PC-3 (cell line): ENCODE data around the gene PLEKHA3. TPM values are rescaled to one million over a fixed set of nuclear protein-coding genes. Genes with fewer than 3 reads are reported as not detected.

Source experiments
- ATAC-seq: fragments of 200-7000 bp; cut with Tn5 transposase; 2 replicates; pipeline ENCODE4 v1.9.1; 2020; ENCODE audit warnings: mild to moderate bottlenecking, moderate library complexity
- BruUV-seq: library from RNA; stranded (reverse); fragments of 400-500 nt; replicated peaks from 2 replicates; lab custom pipeline; 2021; lab: Mats Ljungman, UMichigan
- CTCF ChIA-PET: fragments of 300-600 bp; sonication (Branson Sonifier 250); formaldehyde crosslinking; loops from one replicate; lab custom pipeline; 2022; ENCODE audit warnings: antibody characterized with exemption; lab: Charles Lee
- POLR2A ChIA-PET: fragments of 300-600 bp; sonication (Branson Sonifier 250); formaldehyde crosslinking; loops from one replicate; lab custom pipeline; 2022; ENCODE audit warnings: antibody characterized with exemption; ENCODE audit not compliant: unreplicated experiment; lab: Charles Lee
- DNase-seq: peaks from one replicate; pipeline ENCODE4 v3.0.0-alpha.2; 2015
- H2AFZ ChIP-seq: fragments of 300-600 bp; sonication (generic); 2 replicates; pipeline ENCODE4 v1.6.0; 2016; ENCODE audit warnings: antibody characterized with exemption, low read length
- H3F3A ChIP-seq: fragments of 300-600 bp; sonication (generic); one replicate; pipeline ENCODE4 v1.6.0; 2017; ENCODE audit warnings: antibody characterized with exemption, low read length, control low read depth, mild to moderate bottlenecking; ENCODE audit not compliant: unreplicated experiment
- H3K27ac ChIP-seq: fragments of 300-600 bp; sonication (generic); 2 replicates; pipeline ENCODE4 v1.5.1; 2016; ENCODE audit warnings: mild to moderate bottlenecking, low read length
- H3K27me3 ChIP-seq: fragments of 300-600 bp; sonication (generic); 2 replicates; pipeline ENCODE4 v1.6.1; 2016; ENCODE audit warnings: low read length, mixed read lengths
- H3K36me3 ChIP-seq: fragments of 300-600 bp; sonication (generic); 2 replicates; pipeline ENCODE4 v1.6.1; 2016; ENCODE audit warnings: low read depth, mixed run types, low read length, mixed read lengths
- H3K4me1 ChIP-seq: fragments of 300-600 bp; sonication (generic); 2 replicates; pipeline ENCODE4 v1.5.1; 2016; ENCODE audit warnings: low read length; ENCODE audit not compliant: insufficient read depth
- H3K4me2 ChIP-seq: fragments of 300-600 bp; sonication (generic); 2 replicates; pipeline ENCODE4 v1.6.0; 2016; ENCODE audit warnings: low read length
- H3K4me3 ChIP-seq: fragments of 300-600 bp; sonication (generic); 2 replicates; pipeline ENCODE4 v1.5.1; 2016; ENCODE audit warnings: mild to moderate bottlenecking, low read length, mixed read lengths
- H3K79me2 ChIP-seq: fragments of 300-600 bp; sonication (generic); 2 replicates; pipeline ENCODE4 v1.6.1; 2017; ENCODE audit warnings: low read length, mixed read lengths
- H3K9ac ChIP-seq: fragments of 300-600 bp; sonication (generic); 2 replicates; pipeline ENCODE4 v1.6.0; 2016; ENCODE audit warnings: mild to moderate bottlenecking, low read length
- H3K9me2 ChIP-seq: fragments of 300-600 bp; sonication (generic); replicated peaks from 2 replicates; pipeline ENCODE4 v1.6.1; 2016; ENCODE audit warnings: mixed run types, low read length, mixed read lengths
- H3K9me3 ChIP-seq: fragments of 300-600 bp; sonication (generic); 2 replicates; pipeline ENCODE4 v1.6.1; 2016; ENCODE audit warnings: low read length, mixed read lengths
- H4K20me1 ChIP-seq: fragments of 300-600 bp; sonication (generic); 2 replicates; pipeline ENCODE4 v1.6.1; 2016; ENCODE audit warnings: low read length, mixed read lengths
- CTCF ChIP-seq: fragments of 300-600 bp; sonication (generic); conservative IDR thresholded peaks from 2 replicates; pipeline ENCODE4 v1.5.1; 2017; ENCODE audit warnings: antibody characterized with exemption, low read depth, mild to moderate bottlenecking, low read length
- EZH2 ChIP-seq: fragments of 300-600 bp; sonication (generic); IDR thresholded peaks from one replicate; pipeline ENCODE4 v1.6.1; 2017; ENCODE audit warnings: antibody characterized with exemption, mild to moderate bottlenecking, low read length; ENCODE audit not compliant: unreplicated experiment
- EZH2phosphoT487 ChIP-seq: fragments of 300-600 bp; sonication (generic); IDR thresholded peaks from 2 replicates; pipeline ENCODE4 v1.6.1; 2018; ENCODE audit warnings: mild to moderate bottlenecking, antibody characterized with exemption, low read length, borderline replicate concordance
- intact Hi-C: fragments of 100-400 bp; cut with micrococcal nuclease; formaldehyde crosslinking; loops from 2 replicates; pipeline ENCODE4 v1.9.0; 2023
- total RNA-seq: library from RNA; depleted of rRNA; stranded (reverse); fragments of >200 nt; gene quantifications from 2 replicates; pipeline ENCODE4 v1.2.3, GENCODE V29; 2014

PLEKHA3 gene
- total RNA-seq, 1 experiment from 2014 or later = 16.7 TPM

GRCh38 chr2:178530625-178531142 is 50.4 kb downstream of the PLEKHA3 start:
- H4K20me1 ChIP-seq = no peaks in the 10 kb centered on the region
- 0 out of 2 replicates have a peak, but pooled peaks cover 4% of the 10 kb centered on the region for H3K36me3 ChIP-seq
- ATAC-seq = no peak
- no peak overlapping the region for H3K4me2 ChIP-seq
- H3K9ac ChIP-seq = no peak overlapping the region
- H3K9me3 ChIP-seq = no peaks in the 10 kb centered on the region
- no peak overlapping the region for H3K4me3 ChIP-seq
- DNase-seq = no peak
- no peak overlapping the region for H2AFZ ChIP-seq
- TF ChIP-seq EZH2 (no peak), EZH2phosphoT487 (no peak), CTCF (no peak)
- no peaks in the 10 kb centered on the region for H3K9me2 ChIP-seq
- CTCF ChIA-PET = no interaction called here
- intact Hi-C loops = no loop called here
- H3K4me1 ChIP-seq = no peaks in the 10 kb centered on the region
- BruUV-seq = no TSS peak
- 0 out of 2 replicates have a peak, but pooled peaks cover 5% of the 10 kb centered on the region for H3K79me2 ChIP-seq
- POLR2A ChIA-PET = no interaction called here
- H3F3A ChIP-seq = no peaks in the 10 kb centered on the region
- H3K27me3 ChIP-seq = no peaks in the 10 kb centered on the region
- no peak overlapping the region for H3K27ac ChIP-seq

GRCh38 chr2:178531168-178531567 is 50.9 kb downstream of the PLEKHA3 start:
- Histone ChIP-seq H3F3A (no peaks in the 10 kb centered on the region), H3K79me2 (0 out of 2 replicates have a peak, but pooled peaks cover 3% of the 10 kb centered on the region), H3K27ac (no peak overlapping the region), H3K4me1 (no peaks in the 10 kb centered on the region), H4K20me1 (no peaks in the 10 kb centered on the region), H3K4me3 (no peak overlapping the region), H3K9ac (no peak overlapping the region), H3K36me3 (0 out of 2 replicates have a peak, but pooled peaks cover 4% of the 10 kb centered on the region), H3K9me2 (no peaks in the 10 kb centered on the region), H3K4me2 (no peak overlapping the region), H3K27me3 (no peaks in the 10 kb centered on the region), H3K9me3 (no peaks in the 10 kb centered on the region), H2AFZ (no peak overlapping the region)
- no peak for TF ChIP-seq CTCF
- no peak for TF ChIP-seq EZH2
- TF ChIP-seq EZH2phosphoT487 = no peak
- BruUV-seq = no TSS peak
- no peak for DNase-seq
- intact Hi-C loops = no loop called here
- no peak for ATAC-seq
- CTCF ChIA-PET = no interaction called here
- POLR2A ChIA-PET = no interaction called here

GRCh38 chr2:178536037-178536436 is 55.8 kb downstream of the PLEKHA3 start:
- no peak overlapping the region for H3K9ac ChIP-seq
- CTCF ChIA-PET = no interaction called here
- DNase-seq = no peak
- no peak overlapping the region for H3K4me2 ChIP-seq
- H3F3A ChIP-seq = no peaks in the 10 kb centered on the region
- no TSS peak for BruUV-seq
- H3K4me1 ChIP-seq = no peaks in the 10 kb centered on the region
- no peaks in the 10 kb centered on the region for H3K9me2 ChIP-seq
- H3K79me2 ChIP-seq = no peaks in the 10 kb centered on the region
- H3K36me3 ChIP-seq = 0 out of 2 replicates have a peak, but pooled peaks cover 4% of the 10 kb centered on the region
- H2AFZ ChIP-seq = no peak overlapping the region
- no peaks in the 10 kb centered on the region for H3K9me3 ChIP-seq
- H4K20me1 ChIP-seq = no peaks in the 10 kb centered on the region
- ATAC-seq = no peak
- POLR2A ChIA-PET = interaction anchor here (0.6 kb wide), 1 partner anchor 24 kb away, joined by 6 read pairs; no protein-coding TSS in a partner anchor
- intact Hi-C loops = no loop called here
- no peak overlapping the region for H3K4me3 ChIP-seq
- H3K27me3 ChIP-seq = no peaks in the 10 kb centered on the region
- no peak for TF ChIP-seq CTCF
- TF ChIP-seq EZH2 = no peak
- no peak for TF ChIP-seq EZH2phosphoT487
- H3K27ac ChIP-seq = no peak overlapping the region
